Neural cell (in vitro differentiated cells): ENCODE results near the gene ACSS3. TPM values are rescaled to one million over a fixed set of nuclear protein-coding genes. Genes with fewer than 3 reads are reported as not detected.

Experiments used
- H2AFZ ChIP-seq: fragments of 200-600, 300-800 bp; sonication (generic), shearing (Covaris generic); 2 replicates; pipeline ENCODE4 v1.6.0; 2014; ENCODE audit warnings: low read depth, mild to moderate bottlenecking, antibody characterized with exemption, low read length, moderate library complexity
- H3F3A ChIP-seq: fragments of 200-600 bp; shearing (Covaris generic); 2 replicates; pipeline ENCODE4 v1.6.1; 2016; ENCODE audit warnings: mild to moderate bottlenecking, moderate library complexity, mixed read lengths, antibody characterized with exemption, low read length; ENCODE audit not compliant: insufficient read depth, poor library complexity, severe bottlenecking
- H3K27ac ChIP-seq: fragments of 200-600, 300-800 bp; sonication (generic), shearing (Covaris generic); 2 replicates; pipeline ENCODE4 v1.5.1; 2014; ENCODE audit warnings: mild to moderate bottlenecking, low read length, moderate library complexity
- H3K27me3 ChIP-seq: fragments of 300-800, 200-600 bp; sonication (generic), shearing (Covaris generic); 2 replicates; pipeline ENCODE4 v1.6.0; 2014; ENCODE audit warnings: mild to moderate bottlenecking, low read depth, low read length, moderate library complexity; ENCODE audit not compliant: insufficient read depth
- H3K36me3 ChIP-seq: fragments of 300-800, 200-600 bp; sonication (generic), shearing (Covaris generic); 2 replicates; pipeline ENCODE4 v1.5.1; 2014; ENCODE audit warnings: mild to moderate bottlenecking, antibody characterized with exemption, low read length, moderate library complexity; ENCODE audit not compliant: insufficient read depth
- H3K4me2 ChIP-seq: fragments of 300-800, 200-600 bp; sonication (generic), shearing (Covaris generic); 2 replicates; pipeline ENCODE4 v1.6.0; 2014; ENCODE audit warnings: mild to moderate bottlenecking, low read length
- H3K4me3 ChIP-seq: fragments of 300-800, 200-600 bp; sonication (generic), shearing (Covaris generic); 2 replicates; pipeline ENCODE4 v1.5.1; 2014; ENCODE audit warnings: mild to moderate bottlenecking, low read length, moderate library complexity
- H3K79me2 ChIP-seq: fragments of 200-600 bp; shearing (Covaris generic); replicated peaks from 2 replicates; pipeline ENCODE4 v1.6.0; 2014; ENCODE audit warnings: mild to moderate bottlenecking, low read length, moderate library complexity; ENCODE audit not compliant: insufficient read depth
- H3K9ac ChIP-seq: fragments of 300-800, 200-600 bp; sonication (generic), shearing (Covaris generic); 2 replicates; pipeline ENCODE4 v1.6.1; 2016; ENCODE audit warnings: mild to moderate bottlenecking, low read length, mixed read lengths
- H3K9me2 ChIP-seq: fragments of 200-600 bp; shearing (Covaris generic); 2 replicates; pipeline ENCODE4 v1.6.1; 2016; ENCODE audit warnings: mild to moderate bottlenecking, low read length, mixed read lengths; ENCODE audit not compliant: insufficient read depth
- H3K9me3 ChIP-seq: fragments of 200-600, 300-800 bp; sonication (generic), shearing (Covaris generic); 2 replicates; pipeline ENCODE4 v1.6.1; 2016; ENCODE audit warnings: mild to moderate bottlenecking, mixed run types, low read length, moderate library complexity, mixed read lengths
- H4K20me1 ChIP-seq: fragments of 200-600 bp; shearing (Covaris generic); 2 replicates; pipeline ENCODE4 v1.6.1; 2016; ENCODE audit warnings: mild to moderate bottlenecking, mixed run types; ENCODE audit not compliant: insufficient read depth
- CTCF ChIP-seq: fragments of 450-650 bp; IDR thresholded peaks from 2 replicates; pipeline ENCODE4 v1.5.1; 2014; ENCODE audit warnings: antibody characterized with exemption, mild to moderate bottlenecking, moderate library complexity; ENCODE audit not compliant: poor library complexity, severe bottlenecking
- EP300 ChIP-seq: fragments of 450-650 bp; conservative IDR thresholded peaks from 2 replicates; pipeline ENCODE4 v1.6.1; 2014; ENCODE audit warnings: antibody characterized with exemption, mild to moderate bottlenecking, moderate library complexity; ENCODE audit not compliant: poor library complexity, severe bottlenecking
- EZH2 ChIP-seq: fragments of 200-600, 300-800 bp; shearing (Covaris generic), sonication (generic); IDR thresholded peaks from 2 replicates; pipeline ENCODE4 v1.6.1; 2014; ENCODE audit warnings: antibody characterized with exemption, low read length, borderline replicate concordance, mild to moderate bottlenecking; ENCODE audit not compliant: insufficient read depth, poor library complexity, severe bottlenecking
- MXI1 ChIP-seq: fragments of 450-650 bp; conservative IDR thresholded peaks from 2 replicates; pipeline ENCODE4 v1.6.1; 2014; ENCODE audit warnings: antibody characterized with exemption, mild to moderate bottlenecking; ENCODE audit not compliant: poor library complexity, severe bottlenecking
- POLR2AphosphoS5 ChIP-seq: IDR thresholded peaks from 2 replicates; pipeline ENCODE4 v1.6.1; 2012
- RAD21 ChIP-seq: fragments of 450-650 bp; conservative IDR thresholded peaks from 2 replicates; pipeline ENCODE4 v1.6.1; 2014; ENCODE audit warnings: antibody characterized with exemption, mild to moderate bottlenecking, moderate library complexity
- REST ChIP-seq: IDR thresholded peaks from 2 replicates; pipeline ENCODE4 v1.6.1; 2012; ENCODE audit warnings: borderline replicate concordance
- SMC3 ChIP-seq: fragments of 450-650 bp; conservative IDR thresholded peaks from 2 replicates; pipeline ENCODE4 v1.6.1; 2014; ENCODE audit warnings: antibody characterized with exemption, mild to moderate bottlenecking, moderate library complexity; ENCODE audit not compliant: poor library complexity
- TAF1 ChIP-seq: IDR thresholded peaks from 2 replicates; pipeline ENCODE4 v1.6.1; 2012; ENCODE audit warnings: low read depth
- polyA plus RNA-seq: library from polyadenylated mRNA; depleted of rRNA; stranded (reverse); fragments of >200 nt; gene quantifications from 2 replicates; pipeline ENCODE4 v1.2.3, GENCODE V29; 2014

ACSS3 gene
- polyA plus RNA-seq, 1 donor from 2014 or later = 0.31 TPM

GRCh38 chr12:81212996-81213696 lies 135.3 kb downstream of the ACSS3 start:
- H3K27me3 ChIP-seq = no peaks in the 10 kb centered on the region
- no peak for TF ChIP-seq REST
- TF ChIP-seq EP300 = no peak
- TF ChIP-seq MXI1 = no peak
- TF ChIP-seq EZH2 = no peak
- TF ChIP-seq CTCF = no peak
- TF ChIP-seq RAD21 = no peak
- no peaks in the 10 kb centered on the region for H4K20me1 ChIP-seq
- no peak overlapping the region for H2AFZ ChIP-seq
- H3K79me2 ChIP-seq = no peaks in the 10 kb centered on the region
- H3K9me3 ChIP-seq = no peaks in the 10 kb centered on the region
- H3K27ac ChIP-seq = no peak overlapping the region
- no peaks in the 10 kb centered on the region for H3K9me2 ChIP-seq
- no peak overlapping the region for H3K4me2 ChIP-seq
- no peak overlapping the region for H3K9ac ChIP-seq
- H3K36me3 ChIP-seq = no peaks in the 10 kb centered on the region
- H3K4me3 ChIP-seq = no peak overlapping the region
- no peaks in the 10 kb centered on the region for H3F3A ChIP-seq

- no peak overlapping the region for H3K4me3 ChIP-seq
- H3K27ac ChIP-seq = no peak overlapping the region
- H3K4me2 ChIP-seq = no peak overlapping the region
- no peak for TF ChIP-seq SMC3
- TF ChIP-seq POLR2AphosphoS5 = no peak
- no peak for TF ChIP-seq CTCF
- TF ChIP-seq REST = no peak
- no peak for TF ChIP-seq EZH2
- TF ChIP-seq MXI1 = no peak
- no peak for TF ChIP-seq TAF1
- no peak for TF ChIP-seq EP300
- TF ChIP-seq RAD21 = no peak
- no peaks in the 10 kb centered on the region for H4K20me1 ChIP-seq
- H2AFZ ChIP-seq = no peak overlapping the region
- no peaks in the 10 kb centered on the region for H3K36me3 ChIP-seq
- no peaks in the 10 kb centered on the region for H3K9me2 ChIP-seq
- H3F3A ChIP-seq = no peaks in the 10 kb centered on the region
- H3K9ac ChIP-seq = no peak overlapping the region
- H3K9me3 ChIP-seq = no peaks in the 10 kb centered on the region
- no peaks in the 10 kb centered on the region for H3K27me3 ChIP-seq
- H3K79me2 ChIP-seq = no peaks in the 10 kb centered on the region
Observed at GRCh38 chr12:81216739-81217138, 138.9 kb downstream of the ACSS3 start.
